HG03280 (cell line): ENCODE data around the gene GP1BA.

Experiments used
- ATAC-seq: cut with Tn5 transposase; IDR thresholded peaks from one replicate; pipeline ENCODE4 v1.9.1; 2021; ENCODE audit warnings: mild to moderate bottlenecking, moderate library complexity; ENCODE audit not compliant: unreplicated experiment

GP1BA gene

DNA sequence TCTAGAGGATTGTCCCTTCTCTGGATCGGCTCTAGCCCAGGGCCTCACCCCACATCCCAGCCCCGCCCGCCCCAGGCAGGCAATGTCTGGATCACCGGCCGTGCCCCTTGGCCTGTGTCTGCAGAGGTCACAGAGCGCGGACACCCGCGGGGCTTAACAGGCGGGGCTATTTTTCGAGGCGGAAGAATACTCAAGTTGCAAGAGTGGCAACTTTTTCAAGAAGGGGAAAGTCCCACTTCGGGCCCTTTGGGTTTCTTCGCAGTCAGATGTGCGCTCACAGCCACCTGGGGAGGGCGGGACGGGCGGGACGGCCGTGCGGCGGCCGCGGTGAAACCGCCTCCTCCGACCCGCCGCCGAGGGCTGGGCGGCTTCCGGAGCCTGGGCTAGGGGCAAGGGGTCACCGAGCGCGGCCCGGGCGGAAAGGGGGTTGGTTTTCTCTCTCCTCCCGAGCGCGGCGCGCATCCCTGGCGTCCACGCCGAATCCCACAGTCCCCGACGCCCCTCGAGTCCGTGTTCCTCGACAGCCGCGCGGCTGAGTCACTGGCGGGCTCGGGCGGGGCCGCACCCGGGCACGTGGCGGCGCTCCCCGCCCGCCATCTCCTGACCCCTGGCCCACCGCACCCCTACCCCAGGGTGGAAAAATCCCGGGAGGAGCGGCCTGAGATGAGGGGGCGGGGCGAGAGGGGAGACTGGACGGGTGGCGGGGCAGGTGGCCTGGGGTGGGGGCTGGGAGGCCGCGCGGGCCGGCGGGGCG, 17.4 kb downstream of the GP1BA start:
- ATAC-seq = peak; percentile 27

DNA sequence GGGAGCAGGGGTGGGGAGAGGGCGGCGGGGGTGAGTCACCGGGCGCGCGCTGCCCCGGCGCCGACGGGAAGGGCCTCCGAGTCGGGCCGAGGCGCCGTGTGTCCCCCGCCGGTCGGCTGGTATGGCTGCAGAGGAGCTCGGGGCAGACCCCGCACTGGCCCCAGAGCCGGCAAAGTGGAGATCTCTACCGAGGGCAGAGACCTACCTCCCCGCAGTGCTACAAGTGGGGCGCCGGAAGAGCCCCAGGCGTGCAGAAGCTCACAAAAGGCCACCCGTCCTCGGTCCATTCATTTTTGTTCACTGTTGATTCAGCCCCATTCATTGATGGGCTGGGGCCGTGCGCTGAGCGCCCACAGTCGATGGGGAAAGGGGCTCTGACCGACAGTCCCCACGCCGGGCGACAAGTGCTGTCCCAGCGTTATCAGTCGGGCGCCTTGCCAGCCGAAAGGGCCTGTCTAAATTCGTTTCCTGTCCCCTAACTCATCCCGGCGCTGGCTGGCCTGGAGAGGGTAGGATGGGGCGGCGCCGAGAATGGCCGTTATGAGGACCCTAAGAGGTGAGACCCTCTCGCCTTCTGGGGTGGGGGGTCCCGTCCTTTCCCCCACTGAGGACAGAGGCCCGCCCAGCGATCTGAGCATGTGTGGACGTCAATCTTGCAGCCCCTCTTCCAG, 18.1 kb downstream of the GP1BA start:
- no peak for ATAC-seq

DNA sequence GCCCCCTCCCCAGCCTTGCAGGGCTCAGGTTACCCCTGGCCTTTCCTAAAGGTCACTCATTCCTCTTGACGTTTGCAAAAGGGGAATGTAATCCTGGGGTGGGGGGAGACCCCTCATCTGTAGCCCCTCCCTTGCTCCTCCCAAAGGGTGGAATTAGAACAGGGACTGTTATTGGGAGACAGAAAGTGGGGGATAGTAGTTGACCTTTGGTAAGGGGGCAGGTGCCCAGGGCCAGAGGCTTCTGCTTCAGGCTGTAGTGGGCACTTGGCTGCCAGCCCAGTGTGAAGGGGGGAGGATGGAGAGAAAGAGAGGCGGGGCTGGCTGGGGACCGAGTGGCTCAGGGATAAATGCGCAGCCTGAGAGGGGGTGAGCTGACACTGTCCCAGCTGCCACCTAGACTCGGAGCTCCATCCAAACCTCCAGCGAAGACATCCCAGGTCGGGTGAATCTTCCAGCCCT, 18.7 kb downstream of the GP1BA start, which contains the start of gene ENO3:
Gene ENO3, plus strand, starts transcription at position 374 of the 459 bp plus-strand sequence. CDS start 711 bp downstream, outside the sequence.
- ATAC-seq = no peak

DNA sequence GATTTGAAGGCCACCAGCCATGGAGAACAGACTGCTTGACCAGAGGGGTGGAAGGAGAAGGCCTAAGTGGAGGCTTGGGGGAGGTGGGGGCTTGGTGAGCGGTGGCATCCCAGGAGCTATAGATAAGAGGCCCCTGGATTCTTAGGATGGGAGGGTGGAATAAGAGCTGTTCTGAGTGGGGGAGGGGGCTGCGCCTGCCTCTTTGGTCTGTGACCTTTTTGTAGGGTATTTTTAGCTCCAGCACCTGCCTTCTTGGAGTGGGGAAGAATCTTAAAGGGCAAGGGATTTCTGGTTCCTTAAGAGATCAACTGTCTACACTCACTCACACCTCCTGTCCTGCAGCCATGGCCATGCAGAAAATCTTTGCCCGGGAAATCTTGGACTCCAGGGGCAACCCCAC, 19.4 kb downstream of the GP1BA start:
- ATAC-seq = no peak

DNA sequence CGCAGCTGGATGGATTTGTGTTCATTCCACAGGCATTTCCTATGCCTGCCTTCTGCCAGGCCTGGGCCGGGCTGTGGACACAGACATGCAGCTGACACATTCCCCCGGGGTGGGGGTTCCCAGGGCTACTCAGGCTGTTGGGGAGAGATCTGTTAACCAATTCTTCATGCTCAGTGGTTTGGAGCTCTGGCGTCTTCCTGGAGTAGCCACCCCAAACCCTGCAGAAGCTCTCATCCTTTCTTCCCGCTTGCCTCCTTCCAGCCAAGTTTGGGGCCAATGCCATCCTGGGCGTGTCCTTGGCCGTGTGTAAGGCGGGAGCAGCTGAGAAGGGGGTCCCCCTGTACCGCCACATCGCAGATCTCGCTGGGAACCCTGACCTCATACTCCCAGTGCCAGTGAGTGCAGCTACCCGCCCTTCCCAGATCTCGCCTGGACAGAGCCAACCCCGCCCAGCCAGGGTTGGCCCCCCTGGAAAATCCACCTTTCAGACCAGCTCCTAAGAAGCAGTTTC, 21.4 kb downstream of the GP1BA start:
- ATAC-seq = no peak

DNA sequence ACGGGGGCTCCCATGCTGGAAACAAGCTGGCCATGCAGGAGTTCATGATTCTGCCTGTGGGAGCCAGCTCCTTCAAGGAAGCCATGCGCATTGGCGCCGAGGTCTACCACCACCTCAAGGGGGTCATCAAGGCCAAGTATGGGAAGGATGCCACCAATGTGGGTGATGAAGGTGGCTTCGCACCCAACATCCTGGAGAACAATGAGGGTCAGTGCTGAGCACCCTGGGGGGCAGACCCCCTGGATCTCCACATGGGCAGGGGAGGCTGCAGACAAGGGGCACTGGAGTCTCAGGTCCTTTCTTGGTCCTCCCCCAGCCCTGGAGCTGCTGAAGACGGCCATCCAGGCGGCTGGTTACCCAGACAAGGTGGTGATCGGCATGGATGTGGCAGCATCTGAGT, 23.0 kb downstream of the GP1BA start:
- no peak for ATAC-seq

DNA sequence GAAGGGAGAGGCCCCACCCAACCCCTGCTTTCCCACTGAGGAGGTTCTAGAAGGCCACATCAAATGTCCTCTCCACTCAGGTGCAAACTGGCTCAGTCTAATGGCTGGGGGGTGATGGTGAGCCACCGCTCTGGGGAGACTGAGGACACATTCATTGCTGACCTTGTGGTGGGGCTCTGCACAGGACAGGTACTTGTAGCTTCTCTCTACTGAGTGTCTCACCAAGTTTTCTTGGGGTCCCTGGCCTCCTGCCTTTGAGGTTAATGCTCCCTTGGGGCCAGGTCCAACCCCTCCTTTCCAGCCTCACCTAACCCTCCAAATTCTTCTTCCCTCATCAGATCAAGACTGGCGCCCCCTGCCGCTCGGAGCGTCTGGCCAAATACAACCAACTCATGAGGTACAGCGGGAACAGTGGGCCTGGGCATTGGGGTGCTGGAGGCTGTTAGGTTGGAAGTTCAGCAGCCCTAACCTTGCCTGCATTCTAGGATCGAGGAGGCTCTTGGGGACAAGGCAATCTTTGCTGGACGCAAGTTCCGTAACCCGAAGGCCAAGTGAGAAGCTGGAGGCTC, 24.5 kb downstream of the GP1BA start:
- no peak for ATAC-seq

DNA sequence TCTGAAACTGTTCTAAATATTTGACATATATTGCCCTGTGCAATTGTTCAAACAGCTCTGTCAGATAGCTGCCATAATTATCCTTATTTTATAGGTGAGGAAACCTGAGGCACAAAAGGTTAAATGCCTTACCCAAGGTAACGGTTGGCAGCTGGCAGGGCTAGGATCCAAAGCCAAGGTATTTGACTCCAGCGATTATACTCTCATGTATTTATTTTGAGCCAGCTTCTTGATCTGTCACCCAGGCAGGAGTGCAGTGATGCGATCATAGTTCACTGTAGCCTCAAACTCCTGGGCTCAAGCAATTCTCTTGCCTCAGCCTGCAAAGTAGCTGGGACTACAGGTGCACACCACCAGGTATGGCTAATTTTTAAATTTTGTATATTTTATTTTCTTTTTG, 26.0 kb downstream of the GP1BA start:
- ATAC-seq = no peak

DNA sequence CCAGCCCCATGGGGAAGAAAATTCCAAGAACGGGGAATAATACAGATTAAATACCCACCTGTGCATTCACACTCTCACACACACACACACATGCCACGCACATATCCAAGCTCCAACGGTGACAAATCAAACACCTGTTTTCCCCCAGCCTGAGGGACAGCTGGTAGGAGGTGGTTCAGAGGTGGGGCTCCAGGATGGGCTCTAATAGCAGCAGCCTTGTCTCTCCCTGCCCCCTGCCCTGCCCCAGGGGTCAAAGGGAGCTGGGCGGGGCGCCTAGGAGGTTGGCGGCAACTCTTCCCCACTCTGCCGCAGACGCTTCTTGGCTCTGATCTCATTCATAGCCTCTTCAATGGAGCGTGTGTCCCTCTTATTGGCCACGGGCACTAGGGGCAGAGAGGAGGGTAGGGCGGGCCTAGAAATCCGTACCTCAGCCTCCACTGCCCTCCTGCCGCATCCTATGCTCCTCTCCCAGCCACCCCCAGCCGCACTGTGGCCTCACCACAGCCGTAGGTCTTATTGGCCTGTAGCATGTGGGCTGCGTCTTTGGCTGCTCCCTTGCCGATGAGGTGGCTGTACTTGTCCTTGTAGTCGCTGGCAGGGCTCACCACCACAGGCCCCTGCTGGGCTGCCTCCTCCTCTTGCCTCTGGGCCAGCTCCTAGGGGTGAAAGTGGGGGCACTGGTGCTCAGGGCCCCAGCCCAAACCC, 27.3 kb downstream of the GP1BA start:
- no peak for ATAC-seq

DNA sequence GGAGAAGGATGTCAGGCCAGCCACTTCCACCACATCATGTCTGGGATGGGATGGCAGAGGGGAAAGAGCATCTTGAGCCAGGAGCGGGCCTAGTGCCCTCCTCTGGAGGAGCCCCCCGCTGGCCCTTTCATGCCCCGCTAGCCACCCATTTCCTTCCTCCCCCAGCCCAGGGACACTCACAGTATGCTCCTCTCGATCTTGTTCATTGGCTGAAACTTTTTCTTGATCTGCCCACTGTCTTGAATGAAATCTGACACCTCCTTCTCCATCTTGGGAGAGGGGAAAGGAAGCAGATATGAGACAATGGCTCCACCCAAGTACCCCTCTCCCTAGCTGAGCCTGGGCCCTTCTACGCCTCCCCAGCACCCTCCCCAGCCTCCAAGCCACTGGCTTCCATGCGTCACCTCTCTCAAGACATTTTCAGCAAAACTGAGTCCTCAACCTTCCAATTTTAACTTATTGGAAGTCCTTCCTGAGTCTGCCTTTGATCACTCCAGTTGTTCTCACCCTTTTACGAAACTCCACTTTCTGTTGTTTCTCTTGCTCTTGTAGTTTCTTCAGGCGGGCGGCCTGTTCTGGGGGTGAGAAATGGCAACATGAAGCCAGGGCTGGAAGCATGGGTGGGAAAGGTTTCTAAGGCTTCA, 28.3 kb downstream of the GP1BA start:
- ATAC-seq = no peak

DNA sequence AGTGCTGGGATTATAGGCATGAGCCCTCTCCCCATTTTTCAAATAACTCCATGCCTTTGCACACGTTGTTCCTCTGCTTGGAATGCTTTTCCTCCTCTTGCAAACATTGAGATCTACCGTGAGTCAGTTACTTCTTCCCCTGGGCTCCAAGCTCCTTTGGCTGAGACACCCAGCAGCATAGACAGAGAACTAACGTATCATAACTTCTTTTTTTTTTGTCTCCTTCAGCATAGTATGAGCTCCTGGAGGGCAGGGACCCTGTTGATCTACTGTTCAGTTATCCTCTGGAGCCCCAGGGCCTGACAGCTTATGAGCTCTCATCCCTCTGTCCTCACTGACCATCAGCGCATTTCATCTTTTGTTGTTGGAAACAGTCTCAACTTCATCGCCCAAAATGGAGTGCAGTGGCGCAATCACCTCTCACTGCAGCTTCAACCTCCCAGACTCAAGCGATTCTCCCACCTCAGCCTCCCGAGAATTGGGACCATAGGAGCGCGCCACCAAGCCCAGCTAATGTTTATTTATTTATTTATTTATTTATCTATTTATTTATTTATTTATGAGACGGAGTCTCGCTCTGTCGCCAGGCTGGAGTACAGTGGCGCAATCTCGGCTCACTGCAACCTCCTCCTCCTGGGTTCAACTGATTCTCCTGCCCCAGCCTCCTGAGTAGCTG, 33.4 kb downstream of the GP1BA start:
- no peak for ATAC-seq

DNA sequence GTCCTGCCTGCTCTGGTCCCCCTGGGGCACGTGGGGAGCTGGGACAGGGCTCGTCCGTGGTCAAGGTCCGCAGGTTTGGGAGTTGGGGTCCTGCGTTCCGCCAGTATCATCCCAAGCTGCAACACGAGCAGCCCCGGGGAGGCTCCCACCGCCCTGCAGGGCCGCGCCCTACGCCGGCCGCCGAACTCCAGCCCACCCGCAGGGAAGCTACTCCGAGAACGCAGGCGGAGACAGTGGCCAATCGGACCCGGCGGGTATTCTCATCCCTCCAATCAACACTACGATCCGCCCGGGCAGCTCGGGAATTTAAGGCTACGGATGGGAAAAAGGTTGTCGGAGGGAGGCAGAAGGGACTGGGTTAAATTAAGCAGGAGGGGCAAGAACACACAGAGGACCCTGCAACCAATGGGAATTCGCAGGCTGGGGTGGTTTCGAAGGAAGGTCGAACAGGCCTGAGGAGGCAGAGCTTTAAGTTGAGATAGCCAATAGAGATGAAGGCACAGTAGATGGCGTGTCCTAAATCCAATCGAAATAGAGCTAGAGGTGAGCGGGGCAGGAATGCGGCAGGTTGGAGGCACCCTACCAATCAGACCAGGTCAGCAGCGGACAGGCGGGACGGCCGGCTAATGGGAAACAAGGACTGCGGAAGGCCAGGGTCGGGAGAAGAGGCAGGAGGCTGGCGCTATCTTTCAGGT, 34.9 kb downstream of the GP1BA start:
- peak; percentile 77 for ATAC-seq

DNA sequence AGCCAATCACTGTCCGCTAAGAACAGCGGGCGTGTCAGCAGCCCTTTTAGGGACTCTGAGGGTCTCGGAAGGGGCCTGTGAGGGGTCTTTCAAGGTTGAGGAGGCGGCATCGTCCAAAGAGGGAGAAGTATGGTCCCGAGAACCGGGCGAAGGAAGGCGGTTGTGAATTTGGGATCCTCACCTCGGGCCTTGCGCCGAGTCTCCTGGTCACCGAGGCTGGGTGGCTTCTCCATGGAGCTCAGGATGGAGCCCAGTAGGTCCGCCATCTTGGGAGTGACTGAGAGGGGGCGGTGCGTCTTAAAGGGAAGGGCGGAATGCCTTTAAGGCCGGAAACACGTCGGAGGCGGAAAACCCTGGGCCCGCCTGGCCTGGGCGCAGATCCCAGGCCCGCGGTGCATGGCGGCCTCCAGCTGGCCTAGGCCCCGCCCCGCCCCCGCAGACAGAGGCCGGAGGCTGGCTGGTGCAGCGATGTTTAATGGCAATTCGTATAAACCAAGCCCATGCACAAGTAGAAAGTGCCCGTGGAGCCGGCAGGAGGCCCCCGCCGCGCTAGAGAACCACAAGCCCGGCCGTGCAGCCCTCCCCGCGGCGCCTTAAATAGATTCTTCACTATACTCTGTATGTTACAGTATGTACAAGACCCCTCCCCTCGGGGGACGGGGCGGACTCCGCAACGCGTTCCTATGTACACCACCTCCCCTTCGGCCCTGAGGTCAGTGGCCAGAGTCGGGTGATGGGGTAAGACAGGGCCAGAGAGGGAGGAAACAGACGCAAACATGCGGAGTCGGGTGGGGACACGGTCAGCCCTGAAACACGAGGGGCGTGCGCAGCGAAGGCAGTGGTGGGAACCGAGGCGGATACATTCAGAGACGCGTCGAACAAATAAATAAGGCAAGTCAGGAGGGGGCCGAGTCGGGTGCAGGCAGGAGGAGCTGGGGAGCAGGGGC, 35.7 kb downstream of the GP1BA start, which contains the start of gene SPAG7:
Gene SPAG7, minus strand, starts transcription at position 279 of the 947 bp plus-strand sequence. Its CDS starts 13 bp downstream, at position 266.
- peak; percentile 66 for ATAC-seq

DNA sequence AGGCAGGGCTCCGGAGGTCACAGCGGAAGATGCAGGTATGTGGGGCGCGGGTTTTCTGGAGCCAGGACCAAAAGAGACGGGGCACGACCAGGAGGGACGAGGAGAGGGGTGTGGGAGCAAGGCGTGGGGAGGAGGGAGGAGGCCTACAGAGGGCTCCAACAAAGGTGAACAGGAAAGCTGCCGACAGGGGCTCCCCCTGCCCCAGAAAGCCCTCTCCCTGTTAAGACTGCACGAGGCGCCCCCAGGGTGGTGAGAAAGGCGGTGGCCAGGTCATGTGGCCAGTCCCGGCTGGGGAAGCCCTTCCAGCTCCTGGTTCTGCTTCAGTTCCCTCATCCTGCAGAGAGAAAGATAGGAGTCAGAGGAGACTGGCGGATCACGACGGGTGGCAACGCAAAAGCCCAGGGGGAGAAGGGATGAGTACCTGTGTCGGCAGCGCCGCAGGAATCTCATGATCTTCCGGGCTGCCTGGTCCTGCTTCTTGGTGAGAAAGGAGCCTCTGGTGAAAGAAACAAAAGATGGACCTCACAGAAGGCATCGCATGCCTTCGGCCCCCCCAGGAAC, 36.5 kb downstream of the GP1BA start:
- no peak for ATAC-seq

DNA sequence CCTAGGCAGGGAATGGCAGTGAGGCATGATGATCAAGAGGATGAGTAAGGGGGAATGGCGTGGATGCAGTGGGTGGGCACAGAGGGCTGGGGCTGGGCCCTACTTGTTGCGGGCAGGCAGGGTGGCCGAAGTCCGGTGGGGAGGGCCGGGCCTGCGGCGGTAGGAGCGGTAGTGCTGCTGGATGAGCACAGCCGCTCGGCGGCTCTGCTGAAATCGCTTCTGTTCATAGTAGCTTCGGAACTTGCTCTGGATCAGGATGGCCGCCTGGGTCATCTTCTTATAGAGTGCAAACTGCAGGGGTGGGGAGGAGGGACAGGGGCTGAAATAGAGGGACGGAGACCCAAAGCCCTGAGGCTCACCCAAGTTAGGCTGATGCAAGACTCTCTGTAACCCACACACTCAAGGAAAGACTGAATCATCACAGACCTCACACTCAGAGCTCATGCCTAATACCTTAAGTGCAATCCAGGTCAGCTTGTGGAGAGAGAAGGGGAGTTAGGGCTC, 37.0 kb downstream of the GP1BA start:
- ATAC-seq = no peak

DNA sequence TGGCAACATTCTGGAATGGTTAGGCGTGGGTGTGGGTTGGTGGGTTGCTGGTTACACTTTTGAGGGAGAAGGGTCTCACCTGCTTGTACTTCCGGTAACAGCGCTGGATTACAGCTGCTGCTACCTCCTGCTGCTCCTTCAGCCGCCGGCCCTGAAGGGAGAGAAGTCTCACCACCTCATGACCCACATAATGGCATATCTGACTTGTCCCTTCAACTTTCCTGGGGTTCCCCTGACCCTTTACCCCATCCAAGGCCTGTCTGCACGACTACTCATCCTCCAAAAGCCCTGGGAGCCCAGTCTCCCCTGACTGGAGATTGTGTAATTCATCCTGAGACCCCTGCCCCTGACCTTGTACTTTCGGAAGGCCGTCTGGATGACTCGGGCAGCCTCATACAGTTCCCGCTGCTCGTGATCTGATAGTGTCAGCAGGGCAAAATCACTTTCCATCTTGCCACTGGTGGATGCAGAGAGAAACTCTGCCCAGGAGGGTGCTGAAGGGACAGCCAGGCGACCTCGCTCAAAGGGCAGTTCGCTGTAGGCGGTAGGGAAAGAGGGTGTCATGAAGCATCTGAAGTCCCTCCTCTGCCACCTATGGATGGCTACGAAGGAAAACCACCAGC, 37.6 kb downstream of the GP1BA start:
- ATAC-seq = no peak

DNA sequence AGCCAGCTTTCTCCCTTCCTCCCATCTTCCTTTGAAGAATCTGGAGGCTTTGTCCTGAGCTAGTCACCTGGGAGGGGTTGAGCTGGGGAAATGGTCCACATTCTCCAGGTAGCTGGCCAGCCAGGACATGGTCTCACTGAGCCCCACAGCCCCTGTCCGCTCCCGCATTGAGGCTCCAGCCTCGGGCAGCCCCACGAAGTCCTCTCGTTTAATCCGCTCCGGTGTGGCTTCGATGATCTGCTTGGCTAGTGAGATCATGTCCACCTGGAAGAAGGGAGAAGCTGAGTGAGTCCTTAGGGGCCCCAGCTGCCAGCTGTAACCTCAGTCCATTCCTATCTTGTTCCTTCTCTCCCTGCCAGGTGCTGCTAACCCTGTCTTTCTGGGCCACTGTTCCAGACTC, 38.2 kb downstream of the GP1BA start:
- ATAC-seq = no peak
